CD4-positive, alpha-beta T cell (primary cell): ENCODE results near the gene UCN2. TPM values are rescaled to one million over a fixed set of nuclear protein-coding genes. Genes with fewer than 3 reads are reported as not detected.
A peak's percentile ranks its signal among the peaks of the same experiment; 100 is the strongest.

Experiments
- ATAC-seq: fragments of 200-7000 bp; cut with Tn5 transposase; one replicate; pipeline ENCODE4 v1.10.0; 2022; ENCODE audit warnings: mild to moderate bottlenecking; ENCODE audit not compliant: poor library complexity
- CTCF ChIA-PET: fragments of 350-600 bp; sonication (Branson Sonifier 250); formaldehyde crosslinking; loops from one replicate; lab custom pipeline; 2021; ENCODE audit warnings: antibody characterized with exemption, inconsistent platforms; lab: Charles Lee
- POLR2A ChIA-PET: fragments of 350-600 bp; sonication (Branson Sonifier 250); formaldehyde crosslinking; loops from one replicate; lab custom pipeline; 2021; ENCODE audit warnings: antibody characterized with exemption, inconsistent platforms; lab: Charles Lee
- DNase-seq, 14 experiments: peaks; one replicate each; pipeline ENCODE4 v3.0.0-alpha.2; 2013 to 2020; ENCODE audit warnings: mixed read lengths in 2 of 14
- H3K27ac ChIP-seq, 2 donors: one replicate each; pipeline versions ENCODE4 v1.5.1 to v1.7.0; 2013; ENCODE audit warnings: low read length in 2 of 2, low read depth in 1 of 2, mild to moderate bottlenecking in 1 of 2
- H3K27me3 ChIP-seq, 2 experiments: 1 replicate in 1 of 2; 2 replicates in 1 of 2; pipeline versions ENCODE4 v1.6.1 to v1.7.0; 2013; ENCODE audit warnings: low read length in 2 of 2, control low read depth in 1 of 2, mild to moderate bottlenecking in 1 of 2, moderate library complexity in 1 of 2; ENCODE audit not compliant: insufficient read depth in 2 of 2, control insufficient read depth in 1 of 2
- H3K36me3 ChIP-seq: one replicate; pipeline ENCODE4 v1.6.1; 2013; ENCODE audit warnings: low read length, control low read depth; ENCODE audit not compliant: insufficient read depth
- H3K4me1 ChIP-seq: one replicate; pipeline ENCODE4 v1.6.1; 2013; ENCODE audit warnings: low read length, control low read depth; ENCODE audit not compliant: insufficient read depth
- H3K4me3 ChIP-seq: one replicate; pipeline ENCODE4 v1.5.1; 2013; ENCODE audit warnings: mild to moderate bottlenecking, low read length, moderate library complexity
- H3K9me3 ChIP-seq, 2 experiments: 1 replicate in 1 of 2; 2 replicates in 1 of 2; pipeline versions ENCODE4 v1.6.1 to v1.7.0; 2013; ENCODE audit warnings: low read length in 2 of 2, mild to moderate bottlenecking in 2 of 2, control low read depth in 1 of 2, moderate library complexity in 1 of 2; ENCODE audit not compliant: control insufficient read depth in 1 of 2, insufficient read depth in 1 of 2
- H3K27ac Mint-ChIP-seq: one replicate; pipeline ENCODE4 v1.8.0; 2020; ENCODE audit warnings: mixed read lengths
- H3K27me3 Mint-ChIP-seq: one replicate; pipeline ENCODE4 v1.8.0; 2021; ENCODE audit warnings: mixed read lengths
- H3K36me3 Mint-ChIP-seq: one replicate; pipeline ENCODE4 v1.8.0; 2021; ENCODE audit warnings: low read depth, mixed read lengths
- H3K4me1 Mint-ChIP-seq: one replicate; pipeline ENCODE4 v1.8.0; 2021; ENCODE audit warnings: low read depth, mixed read lengths
- H3K4me3 Mint-ChIP-seq: one replicate; pipeline ENCODE4 v1.8.0; 2020; ENCODE audit warnings: mild to moderate bottlenecking, mixed read lengths
- H3K9me3 Mint-ChIP-seq: one replicate; pipeline ENCODE4 v1.8.0; 2020; ENCODE audit warnings: mixed read lengths
- CTCF ChIP-seq: fragments of 200-600 bp; IDR thresholded peaks from one replicate; pipeline ENCODE4 v1.8.0; 2022; ENCODE audit warnings: antibody characterized with exemption, mild to moderate bottlenecking
- intact Hi-C, 2 experiments: fragments of 100-400 bp; cut with DNase I in 1 of 2; cut with micrococcal nuclease in 1 of 2; formaldehyde crosslinking; loops; one replicate each; pipeline versions ENCODE4 v1.15.1 to v1.9.0; 2023 to 2025; cut with DNase I, micrococcal nuclease
- total RNA-seq, 174 experiments: library from RNA in 2 of 174; stranded (reverse) in 2 of 174; gene quantifications; one replicate each; pipeline ENCODE4 v1.2.3 and lab custom pipeline; 2021 to 2026

UCN2 gene
- total RNA-seq, 2 experiments from 2014 or later: not detected

- no peaks in the 10 kb centered on the region for H3K27me3 Mint-ChIP-seq
- ChIA-PET POLR2A (no interaction called here), CTCF (no interaction called here)
- Histone ChIP-seq H3K4me3 (no peak overlapping the region), H3K36me3 (no peaks in the 10 kb centered on the region), H3K27me3 (no peaks in the 10 kb centered on the region), H3K27ac (no peak overlapping the region), H3K4me1 (peaks cover 4% of the 10 kb centered on the region), H3K9me3 (no peaks in the 10 kb centered on the region)
- H3K4me3 Mint-ChIP-seq: no peak overlapping the region
- DNase-seq: no peak
- no peaks in the 10 kb centered on the region for H3K9me3 Mint-ChIP-seq
- ATAC-seq: no peak
- H3K36me3 Mint-ChIP-seq: no peaks in the 10 kb centered on the region
- no peak overlapping the region for H3K27ac Mint-ChIP-seq
- H3K4me1 Mint-ChIP-seq: no peaks in the 10 kb centered on the region
- intact Hi-C loops: no loop called here
- TF ChIP-seq CTCF: no peak
Measured at GRCh38 chr3:48567090-48567489, 3.5 kb upstream of the UCN2 start.

GRCh38 chr3:48566401-48566760 lies 2.8 kb upstream of the UCN2 start:
- Histone ChIP-seq H3K4me1 (peaks cover 4% of the 10 kb centered on the region), H3K27me3 (no peaks in the 10 kb centered on the region), H3K4me3 (no peak overlapping the region), H3K36me3 (no peaks in the 10 kb centered on the region), H3K27ac (no peak overlapping the region), H3K9me3 (no peaks in the 10 kb centered on the region)
- H3K27me3 Mint-ChIP-seq: no peaks in the 10 kb centered on the region
- intact Hi-C loops: no loop called here
- DNase-seq (no peak), ATAC-seq (no peak)
- no peaks in the 10 kb centered on the region for H3K36me3 Mint-ChIP-seq
- H3K27ac Mint-ChIP-seq: no peak overlapping the region
- H3K4me1 Mint-ChIP-seq: no peaks in the 10 kb centered on the region
- ChIA-PET CTCF (no interaction called here), POLR2A (no interaction called here)
- no peaks in the 10 kb centered on the region for H3K9me3 Mint-ChIP-seq
- no peak overlapping the region for H3K4me3 Mint-ChIP-seq
- TF ChIP-seq CTCF: no peak

- H3K27ac ChIP-seq: no peak overlapping the region
- no peak for ATAC-seq
Measured at GRCh38 chr3:48565591-48566400, 2.2 kb upstream of the UCN2 start.

More at GRCh38 chr3:48565591-48566400, 2.2 kb upstream of the UCN2 start:
- no peak overlapping the region for H3K4me3 Mint-ChIP-seq
- H3K27ac Mint-ChIP-seq: peak overlapping the region; percentile 5
- intact Hi-C loops: no loop called here
- no peaks in the 10 kb centered on the region for H3K9me3 Mint-ChIP-seq
- no peaks in the 10 kb centered on the region for H3K36me3 Mint-ChIP-seq
- Histone ChIP-seq H3K36me3 (no peaks in the 10 kb centered on the region), H3K27me3 (no peaks in the 10 kb centered on the region), H3K4me3 (no peak overlapping the region), H3K4me1 (peaks cover 7% of the 10 kb centered on the region), H3K9me3 (no peaks in the 10 kb centered on the region)
- H3K27me3 Mint-ChIP-seq: no peaks in the 10 kb centered on the region
- no peaks in the 10 kb centered on the region for H3K4me1 Mint-ChIP-seq
- ChIA-PET POLR2A (no interaction called here), CTCF (no interaction called here)
- TF ChIP-seq CTCF: no peak
- peak in 2 of 14 experiments; percentile 47 to 52 for DNase-seq
